SW 1271 (cell line): Measurements from ENCODE around the gene SH3GL3.

ENCODE experiments used
- DNase-seq, 2 experiments: peaks; one replicate each; lab custom pipeline; 2025; lab: John Stamatoyannopoulos, UW

SH3GL3 gene

DNA sequence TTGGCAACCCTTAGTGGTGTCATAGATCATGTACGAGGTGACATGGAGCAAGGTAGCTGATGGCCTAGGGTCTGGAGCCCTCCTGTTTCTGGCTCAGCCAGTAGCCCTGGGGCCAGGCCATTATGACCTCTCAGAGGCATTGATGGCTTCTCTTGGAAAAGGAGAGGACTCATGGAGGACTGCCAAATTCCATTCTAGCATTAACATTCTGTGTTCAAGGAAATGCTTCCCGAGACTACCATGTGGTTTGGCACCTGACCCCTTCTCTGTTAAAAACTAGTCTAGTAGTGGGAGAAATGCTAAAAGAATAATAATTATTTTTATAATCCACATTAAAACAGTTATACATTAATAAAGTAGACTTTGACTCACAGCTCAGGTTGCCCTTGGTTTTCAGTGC, 166.6 kb downstream of the SH3GL3 start:
- no peak for DNase-seq

DNA sequence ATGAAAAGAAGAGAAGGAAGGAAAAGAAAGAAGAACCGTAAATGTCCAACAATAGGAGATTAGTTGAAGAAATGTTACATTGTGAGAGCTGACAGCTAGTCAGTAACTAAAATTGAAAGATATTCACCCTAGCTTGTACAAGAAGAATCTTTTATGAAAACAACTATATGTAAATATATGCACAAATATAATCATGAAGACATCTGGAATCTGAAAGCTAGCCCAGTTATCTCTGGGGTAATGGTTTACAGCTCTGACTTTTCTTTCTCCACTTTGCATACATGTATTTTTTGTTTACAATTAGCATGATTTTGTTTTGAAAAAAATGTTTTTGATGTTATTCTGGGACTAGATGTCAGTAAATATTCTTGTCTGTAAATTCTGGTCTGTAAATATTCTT, 169.7 kb downstream of the SH3GL3 start:
- no peak for DNase-seq

DNA sequence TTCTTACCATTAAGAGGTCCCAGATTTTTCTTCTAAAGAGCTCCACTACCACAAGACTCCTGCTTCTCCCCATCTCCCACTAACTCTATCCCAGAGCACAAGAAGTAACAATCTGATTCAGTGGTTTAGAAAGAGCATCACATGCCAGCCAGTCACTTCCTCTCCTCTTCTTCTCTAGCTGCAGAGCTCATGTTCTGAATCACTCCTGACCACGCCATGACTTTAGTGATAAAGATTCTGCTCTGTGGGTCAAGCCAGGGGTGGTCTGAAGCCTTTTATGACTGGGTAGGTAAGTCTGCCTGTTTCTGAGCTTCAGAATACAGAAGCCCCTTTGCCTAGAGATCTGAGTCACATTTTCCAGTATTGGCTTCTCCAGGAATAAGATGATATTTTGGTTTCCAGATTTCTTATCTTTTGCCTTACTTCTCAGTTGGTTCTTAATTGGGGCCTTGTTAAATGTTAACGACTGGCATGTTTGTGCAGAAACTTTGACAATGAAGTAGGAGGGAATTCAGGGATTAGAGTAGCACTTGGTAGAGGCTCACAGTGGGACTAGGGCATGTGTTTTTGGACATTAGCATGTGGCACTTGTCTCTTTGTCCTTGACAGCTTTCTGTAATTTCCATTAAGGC, 179.1 kb downstream of the SH3GL3 start:
- no peak for DNase-seq

DNA sequence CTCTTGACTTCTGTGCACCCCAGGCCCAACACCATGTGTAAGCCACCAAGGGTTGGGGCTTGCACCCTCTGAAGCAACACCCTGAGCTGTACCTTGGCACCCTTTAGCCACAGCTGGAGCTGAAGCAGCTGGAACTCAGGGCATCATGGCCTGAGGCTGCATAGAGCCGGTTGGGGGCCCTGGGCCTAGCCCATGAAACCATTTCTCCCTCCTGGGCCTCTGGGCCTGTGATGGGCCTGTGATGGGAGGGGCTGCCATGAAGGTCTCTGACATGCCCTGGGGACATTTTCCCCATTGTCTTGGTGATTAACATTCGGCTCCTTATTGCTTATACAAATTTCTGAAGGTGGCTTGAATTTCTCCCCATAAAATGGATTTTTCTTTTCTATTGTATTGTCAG, 184.4 kb downstream of the SH3GL3 start:
- DNase-seq, result no peak

DNA sequence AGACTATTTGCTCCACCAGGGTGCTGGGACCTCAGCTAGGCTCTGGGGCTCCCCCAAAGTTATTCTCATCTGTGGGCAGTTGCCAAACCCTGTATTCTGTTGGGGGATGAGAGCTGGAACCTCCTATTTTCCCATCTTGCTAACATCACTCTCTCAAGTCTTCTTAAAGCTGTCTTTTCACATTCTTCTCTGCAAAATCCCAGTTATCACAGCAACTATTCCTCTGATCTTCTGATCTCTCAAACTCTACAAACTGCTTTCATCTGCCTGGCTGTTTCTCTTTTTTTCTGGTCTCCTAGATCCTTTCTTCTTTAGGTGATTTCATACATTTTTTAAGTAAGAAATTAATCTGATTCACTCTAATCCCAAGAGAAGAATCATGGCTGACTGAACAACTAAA, 196.1 kb downstream of the SH3GL3 start:
- DNase-seq, result no peak

DNA sequence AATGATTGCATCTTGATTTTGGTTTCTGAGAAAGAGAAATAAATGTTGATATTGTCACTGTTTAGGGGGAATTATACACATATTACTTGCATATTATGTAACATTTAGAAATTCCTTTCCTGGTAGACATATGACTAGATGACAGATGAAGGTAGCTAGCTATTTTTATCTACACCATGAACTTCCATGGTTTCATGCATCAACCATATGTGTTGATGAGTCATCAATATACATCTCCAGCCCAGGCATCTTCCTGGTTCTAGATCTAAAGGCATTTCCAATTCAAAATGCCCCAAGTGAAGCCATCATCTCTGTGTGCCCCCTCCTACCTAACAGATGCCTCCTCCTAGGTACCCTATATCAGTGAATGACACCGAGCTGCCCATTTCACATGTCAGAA, 197.3 kb downstream of the SH3GL3 start:
- no peak for DNase-seq

DNA sequence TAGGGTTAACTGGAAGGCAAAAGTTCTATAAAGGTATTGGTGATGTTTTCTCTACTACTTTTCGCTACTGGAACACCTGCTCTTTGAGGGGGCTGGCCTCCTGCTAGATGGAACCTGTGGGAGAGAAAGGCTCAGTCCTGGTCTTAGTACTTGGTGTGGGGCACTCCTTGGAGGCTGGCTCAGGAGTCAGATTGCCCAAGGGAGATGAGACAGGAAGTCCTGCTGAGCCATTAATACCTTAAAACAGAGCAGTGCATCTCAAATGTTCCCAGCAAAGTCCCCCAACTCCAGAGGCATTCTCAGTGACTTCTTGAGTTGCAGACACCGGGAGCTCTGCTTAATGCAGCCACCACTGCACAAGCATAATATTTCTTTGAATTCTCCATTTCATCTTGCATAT, 203.7 kb downstream of the SH3GL3 start:
- DNase-seq, result no peak

DNA sequence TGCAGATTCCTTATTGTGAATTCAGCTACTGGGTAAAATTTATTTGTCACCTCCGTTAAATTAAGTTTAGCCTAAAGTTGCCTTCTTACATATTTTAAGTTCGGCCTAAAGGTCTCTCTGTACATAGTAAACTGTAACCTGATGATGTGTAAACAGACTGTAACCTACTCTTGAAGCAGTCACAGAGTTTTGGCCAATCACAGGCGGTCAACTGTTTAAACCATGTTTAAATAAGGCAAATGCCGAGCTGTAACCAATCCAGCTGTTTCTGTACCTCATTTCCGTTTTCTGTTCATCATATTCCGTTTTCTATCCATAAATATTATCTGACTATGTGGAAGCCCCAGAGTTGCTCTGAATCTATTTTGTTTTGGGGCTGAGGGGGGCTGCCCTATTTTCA, 204.4 kb downstream of the SH3GL3 start:
- no peak for DNase-seq

DNA sequence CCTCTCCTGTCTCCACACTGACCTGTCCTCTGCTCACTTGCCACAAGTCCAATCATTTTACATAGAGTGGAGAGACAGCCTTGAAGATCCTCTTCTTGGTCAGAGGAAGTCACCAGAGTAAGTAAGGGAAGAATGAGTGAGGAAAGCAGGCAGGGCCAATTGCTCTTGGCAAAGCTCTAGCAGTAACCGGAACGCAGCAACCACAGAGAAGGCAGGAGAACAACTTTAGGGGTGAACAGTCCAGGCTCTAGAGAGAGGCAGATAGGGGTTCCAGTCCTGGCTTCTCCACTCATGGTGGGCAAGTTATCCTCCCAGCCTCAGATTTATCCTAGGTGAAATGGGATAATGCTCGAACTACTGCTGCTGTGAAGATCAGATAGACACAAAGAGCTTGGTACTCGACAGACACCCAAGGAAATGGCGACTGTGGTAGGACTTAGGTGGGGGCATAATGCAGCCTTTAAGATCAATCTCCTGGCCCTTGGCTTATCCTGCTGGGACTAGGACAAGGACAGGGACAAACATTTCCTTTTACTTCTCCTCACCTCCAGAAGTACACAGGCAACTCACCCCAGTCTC, 205.6 kb downstream of the SH3GL3 start:
- DNase-seq, result no peak

DNA sequence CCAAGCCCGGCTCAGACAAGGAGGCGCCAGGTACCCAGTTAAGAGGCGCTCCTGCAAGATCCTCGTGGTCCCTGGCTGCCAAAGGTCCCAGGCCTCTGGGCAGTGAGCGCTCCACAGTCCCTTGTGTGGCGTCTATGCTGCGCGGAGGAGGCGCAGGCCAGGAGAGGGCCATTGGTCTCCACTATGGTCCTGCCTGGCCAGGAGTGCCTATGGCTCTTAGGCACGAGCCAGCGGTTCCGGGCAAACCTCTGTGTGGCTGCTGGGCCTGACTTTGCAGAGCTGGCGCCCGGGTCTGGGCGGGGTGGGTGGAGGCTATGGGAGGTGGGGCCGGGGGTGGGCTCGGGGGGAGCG, 206.1 kb downstream of the SH3GL3 start:
- no peak for DNase-seq

DNA sequence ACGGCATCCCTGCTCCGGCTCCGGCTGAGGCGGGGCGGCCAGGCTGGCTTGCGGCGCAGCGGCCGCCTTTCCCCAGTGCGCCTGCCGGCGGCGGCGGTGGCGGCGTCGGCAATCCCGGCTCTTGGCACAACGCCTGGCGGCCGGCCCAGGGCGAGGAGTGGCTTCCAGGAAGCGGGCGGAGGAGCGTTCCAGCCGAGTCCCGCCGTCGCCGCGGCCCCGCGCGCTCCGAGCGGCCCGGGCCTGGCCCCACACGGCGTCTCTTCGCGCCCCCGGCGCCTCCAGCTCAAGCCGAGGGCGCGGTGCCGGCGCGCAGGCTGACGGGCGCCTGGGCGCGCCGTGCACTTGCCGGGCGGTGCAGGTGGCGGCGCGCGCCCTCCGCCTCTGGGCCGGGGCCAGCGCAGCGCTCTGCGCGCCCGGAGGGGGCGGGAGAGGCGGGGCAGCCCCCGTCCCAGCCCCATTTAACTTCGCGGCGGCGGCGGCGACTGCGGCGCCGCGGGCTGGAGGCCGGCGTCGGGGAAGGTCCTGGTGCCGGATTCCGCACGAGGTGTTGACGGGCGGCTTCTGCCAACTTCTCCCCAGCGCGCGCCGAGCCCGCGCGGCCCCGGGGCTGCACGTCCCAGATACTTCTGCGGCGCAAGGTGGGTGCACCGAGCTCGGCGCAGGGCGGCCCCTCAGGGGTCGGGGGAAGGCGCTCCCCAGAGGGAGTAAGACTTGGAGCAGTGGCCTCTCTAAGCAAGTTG, 206.7 kb downstream of the SH3GL3 start, which contains the start of gene ADAMTSL3:
Gene ADAMTSL3, plus strand, starts transcription at position 485 of the 740 bp plus-strand sequence. CDS start 1,639 bp downstream, outside the sequence.
- DNase-seq, result peak in 1 of 2 experiments; percentile 21

DNA sequence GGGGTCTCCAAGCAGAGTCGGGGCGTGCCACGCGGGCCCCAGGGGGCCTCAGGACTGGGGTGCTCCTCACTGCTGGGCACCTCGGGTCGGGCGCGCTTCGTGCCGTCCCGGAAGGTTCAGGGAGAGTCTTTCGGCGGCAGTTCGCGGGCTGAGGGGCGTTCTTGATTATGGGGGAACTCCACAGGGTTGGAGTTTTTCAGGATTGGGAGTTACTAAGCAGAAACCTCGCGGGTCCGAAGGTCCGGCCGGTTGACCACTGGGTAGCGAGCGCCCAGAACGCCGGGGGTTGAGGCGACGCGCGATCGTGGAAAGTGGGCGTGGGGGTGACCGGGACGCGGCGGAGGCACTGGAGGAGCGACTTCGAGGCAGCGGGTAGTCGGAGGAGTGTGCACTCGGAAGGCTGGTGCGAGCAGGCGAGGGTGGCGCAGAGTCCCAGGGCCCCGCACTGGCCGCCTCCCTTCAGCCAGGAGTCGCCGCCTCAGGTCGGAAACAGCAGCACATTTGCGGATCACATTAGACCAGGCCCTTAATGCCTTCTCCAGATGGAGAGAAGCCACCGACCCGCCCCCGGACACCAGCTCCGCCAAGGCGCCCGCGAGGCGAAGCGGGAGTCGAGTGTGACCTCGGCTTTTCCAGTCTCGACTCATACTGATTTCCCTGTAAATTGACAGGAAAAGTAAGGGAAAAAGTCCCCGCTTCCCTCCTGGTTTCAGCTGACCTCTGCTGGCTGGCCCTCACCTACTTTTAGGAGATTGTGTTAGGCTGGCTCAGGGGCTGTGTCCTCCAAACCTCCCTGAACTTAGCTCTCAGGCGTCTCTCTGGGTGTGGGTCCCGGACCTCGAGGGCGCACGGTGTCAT, 207.5 kb downstream of the SH3GL3 start:
- DNase-seq, result no peak

DNA sequence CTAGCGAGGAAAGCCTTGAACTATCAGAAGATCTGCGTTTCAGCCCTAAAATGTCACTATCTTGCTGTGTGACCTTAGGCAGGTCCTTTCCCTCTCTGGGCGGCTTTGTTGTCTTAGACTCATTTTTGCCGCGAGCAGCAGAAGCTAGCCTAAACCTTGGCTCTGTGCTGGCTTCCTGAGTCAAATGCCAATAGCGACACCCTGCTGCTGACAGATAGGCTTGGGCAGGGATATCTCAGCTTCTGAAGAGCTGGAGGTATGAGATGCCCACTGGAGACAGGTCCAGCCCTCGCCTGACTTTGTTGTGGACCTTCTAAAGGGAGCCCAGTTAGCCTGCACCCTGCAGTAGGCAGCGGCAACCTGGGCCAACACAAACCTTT, 208.1 kb downstream of the SH3GL3 start:
- DNase-seq, result no peak

DNA sequence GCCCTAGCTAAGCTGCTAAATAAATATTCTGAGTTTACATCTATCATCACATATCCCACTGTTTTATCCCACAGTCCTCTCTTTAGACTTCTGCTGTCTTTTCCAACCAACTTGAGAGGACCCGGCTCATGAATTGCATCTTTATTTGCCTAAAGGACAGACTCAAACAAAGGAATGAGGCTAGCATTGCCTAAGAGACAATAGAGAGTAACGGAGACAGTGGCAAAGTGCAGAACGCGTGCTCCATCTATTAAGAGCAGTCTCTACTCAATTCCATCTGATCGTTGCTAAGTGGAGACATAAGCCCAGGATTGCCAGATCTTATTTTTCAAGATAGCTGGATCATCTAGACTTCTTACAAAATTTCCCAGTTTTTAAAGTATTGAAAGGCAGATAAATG, 209.1 kb downstream of the SH3GL3 start:
- DNase-seq, result no peak

DNA sequence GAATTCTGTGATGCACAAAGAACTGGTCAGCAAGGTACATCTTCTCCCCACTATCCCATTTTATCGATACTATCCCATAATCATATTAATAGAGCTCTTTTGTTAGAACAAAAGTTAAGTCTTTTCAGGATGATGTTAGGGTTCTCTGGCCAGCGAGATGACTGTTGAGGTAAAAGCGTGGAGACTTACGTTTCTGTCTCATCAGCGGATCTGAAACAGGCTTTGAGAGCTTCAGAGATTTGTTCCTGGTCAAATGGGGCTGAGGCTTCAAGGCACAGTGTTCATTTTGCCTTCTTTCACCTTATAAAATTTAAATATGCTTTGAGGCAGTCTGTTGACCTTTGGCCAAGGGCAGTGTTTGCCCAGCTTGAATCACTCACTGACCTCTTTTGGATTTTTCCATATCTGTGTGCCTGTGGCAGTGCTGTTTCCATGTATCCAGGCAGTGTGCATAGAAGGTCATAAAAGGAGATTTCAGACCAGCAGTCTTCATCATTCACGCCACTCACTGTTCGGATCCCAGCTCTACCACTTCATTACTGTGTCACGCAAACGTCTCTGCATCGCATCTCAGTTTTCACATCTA, 209.9 kb downstream of the SH3GL3 start:
- no peak for DNase-seq

DNA sequence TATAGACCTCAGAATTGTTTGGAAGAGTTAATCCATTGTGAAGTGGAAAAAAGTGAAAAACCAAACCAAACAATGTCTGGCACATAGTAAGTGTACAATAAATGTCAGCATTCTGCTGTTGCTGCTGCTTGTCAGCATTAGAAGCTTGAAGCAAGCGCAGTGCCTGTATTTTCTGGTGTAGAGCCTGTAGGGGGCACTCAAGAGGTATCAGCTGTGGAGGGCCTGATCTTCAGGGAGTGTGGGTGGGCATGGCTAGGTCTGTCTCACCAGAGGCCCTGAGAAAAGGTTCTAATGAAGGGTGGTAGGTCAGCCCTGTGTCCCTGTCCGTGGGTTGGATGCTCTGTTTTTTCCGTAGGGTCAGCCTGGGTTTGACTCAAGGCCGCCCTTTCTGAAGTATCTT, 210.4 kb downstream of the SH3GL3 start:
- DNase-seq, result peak in 1 of 2 experiments; percentile 14

DNA sequence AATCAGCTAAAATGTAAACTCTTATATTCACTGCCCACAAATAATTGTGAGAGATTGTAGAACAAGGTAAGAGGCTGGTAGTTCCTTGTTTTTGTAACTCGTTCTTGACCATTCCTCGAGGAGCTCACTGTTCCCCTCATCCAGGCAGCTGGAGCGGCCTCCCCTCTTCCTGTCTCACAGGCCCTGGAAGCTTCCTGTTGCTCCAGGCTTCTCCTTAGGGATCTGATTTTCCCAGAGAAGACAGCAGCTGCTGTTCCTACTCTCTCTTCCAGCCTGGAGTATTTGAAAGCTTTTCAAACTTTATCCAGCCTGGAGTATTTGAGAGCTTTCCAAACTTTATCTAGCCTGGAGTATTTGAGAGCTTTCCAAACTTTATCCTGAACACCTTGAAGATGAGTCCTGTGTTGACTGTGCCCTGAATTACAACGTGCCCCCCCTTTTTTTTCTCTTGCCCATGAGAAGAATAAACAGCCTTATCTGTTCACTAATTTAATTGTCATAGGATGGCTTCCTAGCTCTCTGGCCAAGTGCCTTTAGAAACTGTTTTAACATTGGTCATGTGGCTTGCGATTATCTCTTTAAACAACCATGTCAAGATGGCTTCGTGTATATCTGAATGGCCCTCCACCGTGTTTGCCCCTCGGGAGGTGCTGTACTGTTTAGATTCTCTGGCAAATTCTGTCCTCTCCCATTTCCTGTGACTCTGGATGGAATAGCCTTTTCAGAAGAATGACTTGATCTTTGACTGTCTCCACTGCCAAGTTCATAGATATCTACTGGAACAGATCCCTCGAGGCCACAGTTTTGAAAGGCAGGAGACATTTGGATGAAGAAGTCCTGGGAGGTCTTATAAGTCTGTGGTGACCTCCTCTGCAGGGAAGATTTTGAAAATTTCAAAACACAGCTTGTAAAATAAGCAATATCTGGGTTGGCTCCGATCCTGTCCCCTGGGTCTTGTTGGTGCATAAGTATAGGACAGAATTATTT, 211.6 kb downstream of the SH3GL3 start:
- DNase-seq, result no peak

DNA sequence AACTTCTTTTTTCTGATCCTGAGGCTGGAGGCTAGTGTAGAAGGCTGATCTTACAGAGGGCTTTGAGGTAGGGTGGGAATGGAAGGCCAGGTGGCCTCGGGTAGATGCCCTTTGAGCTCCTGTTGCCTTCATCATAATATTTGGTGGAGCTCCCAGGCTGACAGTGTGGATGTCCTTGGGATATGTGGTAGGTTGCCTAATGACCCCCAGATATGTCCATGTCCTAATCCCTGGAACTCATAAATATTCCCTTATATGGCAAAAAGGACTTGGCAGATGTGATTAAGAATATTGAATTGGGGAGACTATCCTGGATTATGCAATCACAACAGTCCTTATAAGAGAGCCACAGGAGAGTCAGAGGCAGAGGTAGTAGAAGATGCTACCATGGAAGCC, 212.3 kb downstream of the SH3GL3 start:
- no peak for DNase-seq

DNA sequence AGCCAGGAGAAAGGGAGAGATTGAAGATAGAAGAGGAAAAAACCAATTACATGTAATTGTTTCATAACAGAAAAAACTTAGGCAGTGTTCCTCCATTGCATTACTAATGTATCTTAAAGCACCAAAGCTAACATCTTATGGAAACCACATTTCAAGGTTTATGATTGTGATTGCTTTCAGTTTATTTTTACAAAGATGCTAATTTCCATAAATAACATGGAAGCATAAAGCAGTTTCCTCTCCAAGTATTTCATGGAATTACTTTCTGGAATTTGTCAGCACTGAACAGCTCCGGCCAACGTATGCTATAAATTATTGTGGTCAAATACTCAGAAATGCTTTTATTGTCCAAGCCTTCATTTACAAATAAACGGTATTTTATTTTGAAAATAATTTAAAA, 218.3 kb downstream of the SH3GL3 start:
- no peak for DNase-seq
